PFSK-1 (cell line): ENCODE results near the gene MYO7A.

ENCODE experiments used
- POLR2AphosphoS5 ChIP-seq: IDR thresholded peaks from 2 replicates; pipeline ENCODE4 v1.6.1; 2012; ENCODE audit warnings: low read depth, mild to moderate bottlenecking, control low read depth, low read length, moderate library complexity
- TAF1 ChIP-seq: IDR thresholded peaks from 2 replicates; pipeline ENCODE4 v1.6.1; 2012; ENCODE audit warnings: low read length, control low read depth, borderline replicate concordance; ENCODE audit not compliant: insufficient read depth
- TF ChIP-seq, protein P1 (sequence below), 2 experiments: IDR thresholded peaks; 2 replicates each; pipeline versions ENCODE4 v1.6.1 to v1.8.0; 2011 to 2012; ENCODE audit warnings: low read depth in 2 of 2, low read length in 2 of 2, control low read depth in 1 of 2, inconsistent platforms in 1 of 2, mild to moderate bottlenecking in 1 of 2, moderate library complexity in 1 of 2; ENCODE audit not compliant: insufficient read depth in 1 of 2

GRCh38 chr11:77089004-77089545 lies 39.0 kb upstream of the MYO7A start:
- TF ChIP-seq, protein P1, sequence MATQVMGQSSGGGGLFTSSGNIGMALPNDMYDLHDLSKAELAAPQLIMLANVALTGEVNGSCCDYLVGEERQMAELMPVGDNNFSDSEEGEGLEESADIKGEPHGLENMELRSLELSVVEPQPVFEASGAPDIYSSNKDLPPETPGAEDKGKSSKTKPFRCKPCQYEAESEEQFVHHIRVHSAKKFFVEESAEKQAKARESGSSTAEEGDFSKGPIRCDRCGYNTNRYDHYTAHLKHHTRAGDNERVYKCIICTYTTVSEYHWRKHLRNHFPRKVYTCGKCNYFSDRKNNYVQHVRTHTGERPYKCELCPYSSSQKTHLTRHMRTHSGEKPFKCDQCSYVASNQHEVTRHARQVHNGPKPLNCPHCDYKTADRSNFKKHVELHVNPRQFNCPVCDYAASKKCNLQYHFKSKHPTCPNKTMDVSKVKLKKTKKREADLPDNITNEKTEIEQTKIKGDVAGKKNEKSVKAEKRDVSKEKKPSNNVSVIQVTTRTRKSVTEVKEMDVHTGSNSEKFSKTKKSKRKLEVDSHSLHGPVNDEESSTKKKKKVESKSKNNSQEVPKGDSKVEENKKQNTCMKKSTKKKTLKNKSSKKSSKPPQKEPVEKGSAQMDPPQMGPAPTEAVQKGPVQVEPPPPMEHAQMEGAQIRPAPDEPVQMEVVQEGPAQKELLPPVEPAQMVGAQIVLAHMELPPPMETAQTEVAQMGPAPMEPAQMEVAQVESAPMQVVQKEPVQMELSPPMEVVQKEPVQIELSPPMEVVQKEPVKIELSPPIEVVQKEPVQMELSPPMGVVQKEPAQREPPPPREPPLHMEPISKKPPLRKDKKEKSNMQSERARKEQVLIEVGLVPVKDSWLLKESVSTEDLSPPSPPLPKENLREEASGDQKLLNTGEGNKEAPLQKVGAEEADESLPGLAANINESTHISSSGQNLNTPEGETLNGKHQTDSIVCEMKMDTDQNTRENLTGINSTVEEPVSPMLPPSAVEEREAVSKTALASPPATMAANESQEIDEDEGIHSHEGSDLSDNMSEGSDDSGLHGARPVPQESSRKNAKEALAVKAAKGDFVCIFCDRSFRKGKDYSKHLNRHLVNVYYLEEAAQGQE (IDR thresholded peaks at IDR 0.05; ENCODE audit: insufficient read depth in 1 of 2, low read depth in 2 of 2, low read length in 2 of 2) = no peak
- TF ChIP-seq TAF1 (no peak), POLR2AphosphoS5 (no peak)
